Activated CD8-positive, alpha-beta T cell treated with anti-CD3 and anti-CD28 coated beads for 36 hours (primary cell): Measurements from ENCODE around the gene SELENOP. TPM values are rescaled to one million over a fixed set of nuclear protein-coding genes. Genes with fewer than 3 reads are reported as not detected.

Experiments used
- ATAC-seq: fragments of 200-7000 bp; cut with Tn5 transposase; one replicate; pipeline ENCODE4 v1.10.0; 2021; ENCODE audit warnings: mild to moderate bottlenecking, moderate library complexity
- CTCF ChIA-PET: fragments of 350-600 bp; sonication (Branson Sonifier 250); formaldehyde crosslinking; loops from one replicate; lab custom pipeline; 2021; ENCODE audit warnings: antibody characterized with exemption; lab: Charles Lee
- POLR2A ChIA-PET: fragments of 350-600 bp; sonication (Branson Sonifier 250); formaldehyde crosslinking; loops from one replicate; lab custom pipeline; 2021; ENCODE audit warnings: antibody characterized with exemption; lab: Charles Lee
- DNase-seq: peaks from one replicate; pipeline ENCODE4 v3.0.0-alpha.2; 2020
- H3K27ac Mint-ChIP-seq: one replicate; pipeline ENCODE4 v1.8.0; 2021; ENCODE audit warnings: mild to moderate bottlenecking, mixed read lengths
- H3K27me3 Mint-ChIP-seq: one replicate; pipeline ENCODE4 v1.8.0; 2021; ENCODE audit warnings: mixed read lengths
- H3K36me3 Mint-ChIP-seq: one replicate; pipeline ENCODE4 v1.8.0; 2021; ENCODE audit warnings: low read depth, mixed read lengths
- H3K4me1 Mint-ChIP-seq: one replicate; pipeline ENCODE4 v1.8.0; 2021; ENCODE audit warnings: low read depth, mixed read lengths
- H3K4me3 Mint-ChIP-seq: one replicate; pipeline ENCODE4 v1.8.0; 2021; ENCODE audit warnings: mild to moderate bottlenecking, moderate library complexity, mixed read lengths
- H3K9me3 Mint-ChIP-seq: one replicate; pipeline ENCODE4 v1.8.0; 2021; ENCODE audit warnings: mixed read lengths
- CTCF ChIP-seq: fragments of 200-600 bp; IDR thresholded peaks from one replicate; pipeline ENCODE4 v1.8.0; 2022; ENCODE audit warnings: antibody characterized with exemption, mild to moderate bottlenecking
- intact Hi-C: fragments of 100-400 bp; cut with micrococcal nuclease; formaldehyde crosslinking; loops from one replicate; pipeline ENCODE4 v1.10.0; 2022
- total RNA-seq, 2 experiments: library from RNA; stranded (reverse); gene quantifications; one replicate each; pipeline ENCODE4 v1.2.3, GENCODE V29; 2021

SELENOP gene
- total RNA-seq, 2 experiments from 2014 or later = not detected

- no peaks in the 10 kb centered on the region for H3K4me1 Mint-ChIP-seq
- TF ChIP-seq CTCF = no peak
- DNase-seq (no peak), ATAC-seq (no peak)
- POLR2A ChIA-PET = no interaction called here
- no peaks in the 10 kb centered on the region for H3K36me3 Mint-ChIP-seq
- H3K9me3 Mint-ChIP-seq = peaks cover 2% of the 10 kb centered on the region
- peaks cover 6% of the 10 kb centered on the region for H3K27me3 Mint-ChIP-seq
- CTCF ChIA-PET = no interaction called here
- intact Hi-C loops = no loop called here
- no peak overlapping the region for H3K27ac Mint-ChIP-seq
- H3K4me3 Mint-ChIP-seq = no peak overlapping the region
These were observed 27.5 kb upstream of the SELENOP start for GRCh38 chr5:42839196-42839595.

- Mint-ChIP-seq H3K9me3 (peaks cover 2% of the 10 kb centered on the region), H3K4me1 (no peaks in the 10 kb centered on the region), H3K27ac (no peak overlapping the region), H3K36me3 (no peaks in the 10 kb centered on the region), H3K4me3 (no peak overlapping the region), H3K27me3 (peaks cover 6% of the 10 kb centered on the region)
- intact Hi-C loops = no loop called here
- TF ChIP-seq CTCF = no peak
- ATAC-seq = no peak
- ChIA-PET CTCF (interaction anchor here (1.0 kb wide), 1 partner anchor 52 kb away, joined by 3 read pairs; no protein-coding TSS in a partner anchor), POLR2A (no interaction called here)
- DNase-seq = no peak
These were observed 25.9 kb upstream of the SELENOP start for GRCh38 chr5:42837601-42838000.

- Mint-ChIP-seq H3K27me3 (peaks cover 3% of the 10 kb centered on the region), H3K4me3 (no peak overlapping the region)
- CTCF ChIA-PET = no interaction called here
These were observed 24.5 kb upstream of the SELENOP start for GRCh38 chr5:42836070-42836769.

GRCh38 chr5:42832060-42832459 is 20.4 kb upstream of the SELENOP start:
- ATAC-seq (no peak), DNase-seq (no peak)
- POLR2A ChIA-PET = interaction anchor here (0.7 kb wide), 1 partner anchor 310 kb away, joined by 3 read pairs; no protein-coding TSS in a partner anchor
- Mint-ChIP-seq H3K9me3 (peaks cover 2% of the 10 kb centered on the region), H3K36me3 (no peaks in the 10 kb centered on the region), H3K27me3 (no peaks in the 10 kb centered on the region), H3K4me1 (no peaks in the 10 kb centered on the region), H3K4me3 (no peak overlapping the region), H3K27ac (no peak overlapping the region)
- CTCF ChIA-PET = no interaction called here
- TF ChIP-seq CTCF = no peak
- intact Hi-C loops = no loop called here

More at GRCh38 chr5:42836070-42836769, 24.5 kb upstream of the SELENOP start:
- intact Hi-C loops = no loop called here
- ATAC-seq (no peak), DNase-seq (no peak)
- H3K27ac Mint-ChIP-seq = no peak overlapping the region
- H3K4me1 Mint-ChIP-seq = no peaks in the 10 kb centered on the region
- H3K9me3 Mint-ChIP-seq = peaks cover 2% of the 10 kb centered on the region
- no peaks in the 10 kb centered on the region for H3K36me3 Mint-ChIP-seq
- POLR2A ChIA-PET = no interaction called here
- TF ChIP-seq CTCF = no peak

GRCh38 chr5:42830924-42831323 is 19.2 kb upstream of the SELENOP start:
- Mint-ChIP-seq H3K36me3 (no peaks in the 10 kb centered on the region), H3K4me1 (no peaks in the 10 kb centered on the region), H3K27me3 (no peaks in the 10 kb centered on the region), H3K9me3 (no peaks in the 10 kb centered on the region), H3K27ac (no peak overlapping the region), H3K4me3 (no peak overlapping the region)
- DNase-seq (no peak), ATAC-seq (no peak)
- CTCF ChIA-PET = interaction anchor here (1.1 kb wide), 1 partner anchor 63 kb away, joined by 3 read pairs; no protein-coding TSS in a partner anchor
- TF ChIP-seq CTCF = no peak
- intact Hi-C loops = no loop called here
- POLR2A ChIA-PET = no interaction called here
